Esophagus squamous epithelium (tissue), 4 donors: ENCODE measurements around the gene GORASP1.

Experiments
- CTCF ChIP-seq, 6 experiments: fragments of 450-650 bp in 4 of 6; fragments of 200-600 bp in 2 of 6; sonication (generic) in 2 of 6; IDR thresholded peaks; one replicate each; pipeline ENCODE4 v1.5.1; 2016 to 2019; ENCODE audit warnings: antibody characterized with exemption in 6 of 6, mild to moderate bottlenecking in 4 of 6, moderate library complexity in 4 of 6
- POLR2A ChIP-seq, 4 donors: fragments of 450-650 bp; IDR thresholded peaks; one replicate each; pipeline ENCODE4 v1.6.1; 2017; ENCODE audit warnings: antibody characterized with exemption in 4 of 4, mild to moderate bottlenecking in 4 of 4, moderate library complexity in 3 of 4

GRCh38 chr3:39103324-39103693 is 4.1 kb downstream of the GORASP1 start:
- TF ChIP-seq CTCF (IDR thresholded peaks at IDR 0.05) (no peak), POLR2A (IDR thresholded peaks at IDR 0.05) (no peak)
